GM10248 (cell line): ENCODE results near the gene CYSTM1.

Source experiments
- CTCF ChIA-PET: fragments of 300-600 bp; sonication (Branson Sonifier 250); formaldehyde crosslinking; extraction: SDS; loops from one replicate; lab custom pipeline; 2021; ENCODE audit warnings: antibody characterized with exemption; lab: Yijun Ruan, JAX
- POLR2A ChIA-PET: fragments of 350-650 bp; sonication (Branson Sonifier 250); formaldehyde crosslinking; extraction: SDS; loops from one replicate; lab custom pipeline; 2020; ENCODE audit warnings: antibody characterized with exemption; lab: Yijun Ruan, JAX
- DNase-seq: peaks from one replicate; pipeline ENCODE4 v3.0.0; 2012; ENCODE audit errors: extremely low spot score
- TF ChIP-seq, protein P1 (sequence below): IDR thresholded peaks from 2 replicates; pipeline ENCODE4 v1.5.1; 2012; ENCODE audit warnings: mild to moderate bottlenecking, low read depth; ENCODE audit errors: extremely low read depth, missing control alignments, control extremely low read depth

CYSTM1 gene

GRCh38 chr5:140208065-140208464 is 33.1 kb downstream of the CYSTM1 start:
- TF ChIP-seq, protein P1, sequence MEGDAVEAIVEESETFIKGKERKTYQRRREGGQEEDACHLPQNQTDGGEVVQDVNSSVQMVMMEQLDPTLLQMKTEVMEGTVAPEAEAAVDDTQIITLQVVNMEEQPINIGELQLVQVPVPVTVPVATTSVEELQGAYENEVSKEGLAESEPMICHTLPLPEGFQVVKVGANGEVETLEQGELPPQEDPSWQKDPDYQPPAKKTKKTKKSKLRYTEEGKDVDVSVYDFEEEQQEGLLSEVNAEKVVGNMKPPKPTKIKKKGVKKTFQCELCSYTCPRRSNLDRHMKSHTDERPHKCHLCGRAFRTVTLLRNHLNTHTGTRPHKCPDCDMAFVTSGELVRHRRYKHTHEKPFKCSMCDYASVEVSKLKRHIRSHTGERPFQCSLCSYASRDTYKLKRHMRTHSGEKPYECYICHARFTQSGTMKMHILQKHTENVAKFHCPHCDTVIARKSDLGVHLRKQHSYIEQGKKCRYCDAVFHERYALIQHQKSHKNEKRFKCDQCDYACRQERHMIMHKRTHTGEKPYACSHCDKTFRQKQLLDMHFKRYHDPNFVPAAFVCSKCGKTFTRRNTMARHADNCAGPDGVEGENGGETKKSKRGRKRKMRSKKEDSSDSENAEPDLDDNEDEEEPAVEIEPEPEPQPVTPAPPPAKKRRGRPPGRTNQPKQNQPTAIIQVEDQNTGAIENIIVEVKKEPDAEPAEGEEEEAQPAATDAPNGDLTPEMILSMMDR: no peak
- ChIA-PET POLR2A (no interaction called here), CTCF (interaction anchor here (1.7 to 3.8 kb wide), 3 partner anchors 8 to 36 kb away, joined by 6 to 15 read pairs (median 15); no protein-coding TSS in a partner anchor)
- no peak for DNase-seq

GRCh38 chr5:140213370-140213983 is 38.5 kb downstream of the CYSTM1 start:
- DNase-seq: no peak
- POLR2A ChIA-PET: no interaction called here
- TF ChIP-seq, protein P1: no peak
- CTCF ChIA-PET: interaction anchor here (1.2 to 2.4 kb wide), 2 partner anchors 11 to 31 kb away, joined by 3 to 9 read pairs; no protein-coding TSS in a partner anchor

- no peak for DNase-seq
- CTCF ChIA-PET: interaction anchor here (1.4 to 3.1 kb wide), 2 partner anchors 8 to 9 kb away, joined by 4 to 15 read pairs; no protein-coding TSS in a partner anchor
- POLR2A ChIA-PET: no interaction called here
- TF ChIP-seq, protein P1: no peak
These were observed 39.8 kb downstream of the CYSTM1 start for GRCh38 chr5:140214831-140215230.

DNA sequence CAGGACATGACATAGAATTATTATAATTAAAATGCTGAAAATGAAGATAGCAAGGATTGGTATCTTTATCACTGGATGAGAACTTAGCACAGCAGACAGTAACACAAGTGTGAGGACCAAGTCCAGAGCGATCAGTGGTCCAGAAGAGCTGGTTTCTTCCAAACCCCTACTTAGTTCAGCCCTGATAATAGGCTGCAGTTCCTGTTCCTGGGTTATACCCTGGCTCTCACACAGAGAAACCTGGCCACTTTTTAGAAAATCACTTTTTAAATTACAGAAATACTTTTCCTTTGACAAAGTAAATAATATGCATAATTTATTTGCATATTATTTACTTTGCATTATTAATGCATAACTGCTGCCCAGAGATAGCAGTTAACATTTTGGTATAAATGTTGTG is 40.3 kb downstream of the CYSTM1 start:
- POLR2A ChIA-PET: no interaction called here
- TF ChIP-seq, protein P1: no peak
- CTCF ChIA-PET: interaction anchor here (0.9 to 3.1 kb wide), 5 partner anchors 8 to 137 kb away, joined by 3 to 15 read pairs (median 5); no protein-coding TSS in a partner anchor
- no peak for DNase-seq

- ChIA-PET CTCF (interaction anchor here (0.8 to 3.1 kb wide), 9 partner anchors 10 to 248 kb away, joined by 3 to 15 read pairs (median 3); no protein-coding TSS in a partner anchor), POLR2A (no interaction called here)
- TF ChIP-seq, protein P1: no peak
- DNase-seq: no peak
These were observed 41.6 kb downstream of the CYSTM1 start for GRCh38 chr5:140216478-140217074.

GRCh38 chr5:140217299-140218026 is 42.5 kb downstream of the CYSTM1 start:
- CTCF ChIA-PET: interaction anchor here (0.9 to 3.1 kb wide), 6 partner anchors 11 to 135 kb away, joined by 3 to 15 read pairs (median 4); no protein-coding TSS in a partner anchor
- TF ChIP-seq, protein P1: no peak
- POLR2A ChIA-PET: no interaction called here
- DNase-seq: no peak
